Stomach (tissue), 4 donors: ENCODE data around the gene BICRA.

Experiments
- EP300 ChIP-seq: sonication (generic); formaldehyde crosslinking; IDR thresholded peaks from one replicate; pipeline ENCODE4 v1.6.1; 2017; ENCODE audit warnings: antibody characterized with exemption
- POLR2AphosphoS5 ChIP-seq, 3 donors: sonication (generic); formaldehyde crosslinking; IDR thresholded peaks; one replicate each; pipeline ENCODE4 v1.6.1; 2016; ENCODE audit warnings: antibody characterized with exemption in 3 of 3

DNA sequence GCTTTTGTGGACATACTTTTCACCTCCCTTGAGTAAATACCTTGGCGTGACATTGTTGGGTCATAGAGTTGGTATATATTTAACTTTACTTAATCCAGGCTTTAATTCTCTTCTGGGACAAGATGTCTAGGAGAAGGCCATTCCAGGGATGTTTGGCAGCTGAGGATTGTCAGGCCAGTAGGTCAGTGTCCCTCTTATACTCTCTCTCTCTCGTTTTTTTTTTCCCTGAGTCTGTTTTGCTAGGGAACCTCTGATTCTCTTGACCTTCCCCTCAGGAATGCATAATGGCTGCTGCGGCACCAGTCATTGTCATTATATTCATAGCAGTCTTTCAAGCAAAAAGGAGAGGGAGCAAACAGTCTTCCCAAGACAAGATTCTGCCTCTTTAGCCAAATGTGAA is 48.8 kb downstream of the BICRA start:
- TF ChIP-seq EP300 (no peak), POLR2AphosphoS5 (IDR thresholded peaks at IDR 0.05) (no peak)
